GM10248 (cell line): ENCODE results near the gene TRMT112.
A peak's percentile ranks its signal among the peaks of the same experiment; 100 is the strongest.

Experiments used
- CTCF ChIA-PET: fragments of 300-600 bp; sonication (Branson Sonifier 250); formaldehyde crosslinking; extraction: SDS; loops from one replicate; lab custom pipeline; 2021; ENCODE audit warnings: antibody characterized with exemption; lab: Yijun Ruan, JAX
- POLR2A ChIA-PET: fragments of 350-650 bp; sonication (Branson Sonifier 250); formaldehyde crosslinking; extraction: SDS; loops from one replicate; lab custom pipeline; 2020; ENCODE audit warnings: antibody characterized with exemption; lab: Yijun Ruan, JAX
- DNase-seq: peaks from one replicate; pipeline ENCODE4 v3.0.0; 2012; ENCODE audit errors: extremely low spot score
- CTCF ChIP-seq: IDR thresholded peaks from 2 replicates; pipeline ENCODE4 v1.5.1; 2012; ENCODE audit warnings: mild to moderate bottlenecking, low read depth; ENCODE audit errors: extremely low read depth, missing control alignments, control extremely low read depth

The TRMT112 gene

GRCh38 chr11:64321533-64321932 lies 4.2 kb upstream of the TRMT112 start:
- TF ChIP-seq CTCF = no peak
- ChIA-PET POLR2A (no interaction called here), CTCF (interaction anchor here (1.8 to 2.5 kb wide), 2 partner anchors 10 to 35 kb away, joined by 4 to 14 read pairs; no protein-coding TSS in a partner anchor)
- DNase-seq = no peak

GRCh38 chr11:64321026-64321425 lies 3.7 kb upstream of the TRMT112 start:
- ChIA-PET CTCF (interaction anchor here (1.8 kb wide), 1 partner anchor 35 kb away, joined by 4 read pairs; no protein-coding TSS in a partner anchor), POLR2A (no interaction called here)
- no peak for DNase-seq
- no peak for TF ChIP-seq CTCF

GRCh38 chr11:64320556-64320955 lies 3.2 kb upstream of the TRMT112 start:
- ChIA-PET CTCF (no interaction called here), POLR2A (no interaction called here)
- no peak for TF ChIP-seq CTCF
- DNase-seq = no peak

GRCh38 chr11:64318766-64319761 lies 1.7 kb upstream of the TRMT112 start:
- CTCF ChIA-PET = interaction anchor here (1.7 to 4.5 kb wide), 6 partner anchors 13 to 41 kb away, joined by 9 to 71 read pairs (median 24); partner anchors contain the start of genes ESRRA and RPS6KA4
- DNase-seq = no peak
- POLR2A ChIA-PET = interaction anchor here (1.6 to 2.2 kb wide), 3 partner anchors 13 to 16 kb away, joined by 10 to 18 read pairs (median 18); partner anchors contain the start of gene ESRRA
- no peak for TF ChIP-seq CTCF

- TF ChIP-seq CTCF = peak; percentile 63
- ChIA-PET CTCF (interaction anchor here (0.7 to 4.5 kb wide), 18 partner anchors 9 to 165 kb away, joined by 3 to 71 read pairs (median 6); partner anchors contain the start of genes CCDC88B, ESRRA and RPS6KA4), POLR2A (interaction anchor here (0.5 to 2.2 kb wide), 15 partner anchors 9 to 141 kb away, joined by 3 to 18 read pairs (median 6); partner anchors contain the start of genes ESRRA, FKBP2, STIP1 and VEGFB)
- DNase-seq = peak; percentile 97
Measured at GRCh38 chr11:64317961-64318765, 804 bp upstream of the TRMT112 start, which contains the start of gene PRDX5. Gene PRDX5, plus strand, starts transcription at chr11:64318121. Its CDS starts 95 bp downstream, at chr11:64318216.
